C4-2B (cell line): ENCODE results near the gene MPZL2.

Source experiments
- CTCF ChIP-seq: fragments of 450-650 bp; conservative IDR thresholded peaks from 2 replicates; pipeline ENCODE4 v1.5.1; 2017; ENCODE audit warnings: mild to moderate bottlenecking
- ZFX ChIP-seq: fragments of 450-650 bp; IDR thresholded peaks from 2 replicates; pipeline ENCODE4 v1.6.1; 2017

- TF ChIP-seq CTCF = no peak
- no peak for TF ChIP-seq ZFX
Observed at GRCh38 chr11:118294053-118294452, 30.0 kb upstream of the MPZL2 start.
